ENCODE results near the gene ARHGEF6.
"Not testable (repeated sequence)": the region's sequence is repeated elsewhere in the genome, so short reads cannot be mapped to it uniquely, and the experiment has no call there.

ARHGEF6 gene

GRCh38 chrX:136780241-136780640 is 491 bp downstream of the ARHGEF6 start:
- no peak for DNase-seq

DNA sequence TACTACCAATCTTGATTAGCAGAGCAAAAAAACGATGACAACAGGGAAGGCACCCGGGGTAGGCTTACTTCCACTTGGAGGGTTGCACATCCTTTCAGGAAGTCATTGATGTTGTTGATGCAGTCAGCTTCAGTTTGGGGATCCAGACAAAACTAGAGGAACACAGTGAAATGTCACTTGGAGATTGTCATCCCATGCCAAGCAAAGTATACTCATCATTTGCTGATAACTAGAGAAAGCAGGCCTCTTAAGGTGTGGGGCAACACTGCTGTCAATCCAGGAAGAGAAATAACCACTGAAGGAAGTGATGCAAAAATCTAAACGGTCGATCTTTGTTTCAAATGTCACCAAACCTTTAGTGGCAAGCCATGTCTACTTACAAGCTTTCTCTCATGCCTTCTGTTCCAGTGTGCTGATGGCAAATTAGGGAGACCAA is 1.4 kb downstream of the ARHGEF6 start:
- no peak for DNase-seq

- DNase-seq, result no peak
Observed at GRCh38 chrX:136778916-136779315, 1.8 kb downstream of the ARHGEF6 start.

- no peak for DNase-seq
Observed at GRCh38 chrX:136778020-136778419, 2.7 kb downstream of the ARHGEF6 start.

GRCh38 chrX:136773648-136774047 is 7.1 kb downstream of the ARHGEF6 start:
- DNase-seq, result no peak

GRCh38 chrX:136771869-136772268 is 8.9 kb downstream of the ARHGEF6 start:
- not testable (repeated sequence) for DNase-seq

GRCh38 chrX:136768469-136769084 is 12.2 kb downstream of the ARHGEF6 start:
- peak; percentile 11 for DNase-seq

DNA sequence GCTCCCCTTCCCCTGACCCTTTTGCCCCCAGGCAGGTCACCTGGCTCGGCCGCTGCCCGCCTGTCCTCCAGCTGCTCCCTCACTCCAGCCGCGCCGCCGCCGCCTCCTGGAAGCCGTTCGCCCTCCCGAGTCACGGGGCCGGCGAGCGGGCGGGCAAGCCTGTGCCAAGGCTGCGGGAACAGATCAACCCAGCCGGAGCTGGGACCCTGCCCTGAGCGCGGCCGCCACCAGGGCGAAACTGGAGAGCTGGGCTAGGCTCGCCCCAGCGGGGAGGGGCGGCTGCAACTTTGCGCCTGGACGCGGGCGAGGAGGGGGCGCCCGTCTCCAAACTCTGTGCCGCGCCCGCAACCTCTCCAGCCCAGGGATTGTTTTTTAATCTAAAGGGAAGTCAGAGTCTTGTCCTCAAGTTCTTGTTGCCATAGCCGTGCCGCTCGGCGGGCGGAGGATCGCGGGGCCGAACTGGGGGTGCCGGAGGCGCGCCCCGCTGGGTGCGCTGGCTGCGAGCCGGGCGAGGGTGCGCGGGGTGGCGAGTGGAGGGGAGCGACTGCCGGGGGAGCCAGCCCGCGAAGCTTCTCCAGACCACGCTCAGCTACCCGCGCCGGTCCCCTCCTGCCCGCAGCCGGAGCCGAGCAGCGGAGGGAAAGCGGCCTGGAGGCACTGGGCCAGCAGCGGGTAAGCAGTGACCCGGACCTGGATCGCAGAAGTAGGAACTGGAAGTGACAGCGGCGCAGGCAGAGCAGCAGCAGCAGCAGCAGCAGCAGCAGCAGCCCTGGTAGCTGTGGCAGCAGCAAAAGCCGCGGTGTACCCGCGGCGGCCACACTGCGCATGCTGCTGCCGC is 13.4 kb downstream of the ARHGEF6 start:
- DNase-seq, result peak; percentile 42

GRCh38 chrX:136766785-136767103 is 14.0 kb downstream of the ARHGEF6 start:
- no peak for DNase-seq

DNA sequence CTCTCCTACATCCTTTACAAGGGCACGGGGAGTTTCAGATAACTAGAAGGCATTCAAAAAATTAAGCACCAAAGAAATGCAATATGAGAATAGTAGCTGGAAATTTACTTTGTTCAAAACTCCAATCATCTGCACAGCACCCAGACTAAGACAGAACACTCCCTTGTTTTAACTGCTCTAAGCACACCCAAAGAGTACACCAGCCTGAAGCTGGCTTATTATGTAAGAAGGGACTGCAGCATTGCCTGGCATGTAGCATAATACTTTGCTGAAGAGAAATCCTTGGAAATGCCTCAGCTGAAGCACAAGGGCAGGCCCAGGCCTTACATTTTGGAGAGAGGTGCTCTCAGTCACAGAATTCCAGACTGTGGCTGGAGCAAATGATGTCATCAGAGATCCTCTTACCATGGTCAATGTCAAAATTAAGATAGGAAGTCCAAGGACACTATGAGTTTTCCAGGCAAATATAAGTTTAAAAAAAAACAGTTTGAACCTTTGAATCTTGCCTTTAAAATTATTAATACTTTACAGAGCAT is 14.8 kb downstream of the ARHGEF6 start:
- DNase-seq, result peak; percentile 2

- no peak for DNase-seq
Observed at GRCh38 chrX:136764206-136764605, 16.5 kb downstream of the ARHGEF6 start.

GRCh38 chrX:136762820-136763452 is 17.8 kb downstream of the ARHGEF6 start:
- peak; percentile 1 for DNase-seq

DNA sequence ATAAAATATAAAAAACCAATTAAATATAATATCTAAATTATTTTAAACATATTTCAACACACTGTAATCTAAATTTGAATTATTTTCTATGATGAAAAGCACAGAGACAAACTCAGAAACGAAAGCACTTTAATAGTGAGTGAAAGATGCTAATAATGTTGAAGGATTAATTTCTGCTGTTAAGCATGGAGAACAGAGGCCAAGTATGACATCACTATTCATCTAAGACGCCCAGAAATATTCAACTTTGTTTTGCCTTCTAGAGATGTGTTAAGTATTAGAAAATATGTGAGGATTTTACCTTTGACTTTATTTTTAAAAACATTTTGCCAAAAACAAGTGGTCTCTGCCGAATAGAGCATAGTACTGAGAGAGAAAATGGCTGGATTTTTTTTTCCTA is 19.3 kb downstream of the ARHGEF6 start:
- no peak for DNase-seq

DNA sequence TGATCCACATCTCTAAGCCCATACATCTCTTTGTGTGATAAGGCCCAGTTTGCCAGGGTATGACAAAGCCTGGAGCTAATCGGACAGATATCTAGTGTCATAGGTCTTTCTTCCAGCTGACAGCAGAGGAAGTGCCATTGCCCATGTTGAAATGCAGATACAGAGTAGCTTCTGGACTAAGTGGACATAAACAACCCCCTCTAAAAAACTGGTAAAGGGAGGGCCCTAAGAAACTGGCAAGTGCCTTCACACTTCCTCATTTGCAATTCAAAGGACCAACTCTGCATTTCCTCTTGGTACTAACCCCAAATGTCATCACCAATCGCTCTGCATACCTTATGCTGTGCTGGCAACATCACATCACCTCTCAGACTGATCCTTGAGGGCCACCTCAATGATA is 20.8 kb downstream of the ARHGEF6 start:
- no peak for DNase-seq

GRCh38 chrX:136755411-136755810 is 25.3 kb downstream of the ARHGEF6 start:
- no peak for DNase-seq

DNA sequence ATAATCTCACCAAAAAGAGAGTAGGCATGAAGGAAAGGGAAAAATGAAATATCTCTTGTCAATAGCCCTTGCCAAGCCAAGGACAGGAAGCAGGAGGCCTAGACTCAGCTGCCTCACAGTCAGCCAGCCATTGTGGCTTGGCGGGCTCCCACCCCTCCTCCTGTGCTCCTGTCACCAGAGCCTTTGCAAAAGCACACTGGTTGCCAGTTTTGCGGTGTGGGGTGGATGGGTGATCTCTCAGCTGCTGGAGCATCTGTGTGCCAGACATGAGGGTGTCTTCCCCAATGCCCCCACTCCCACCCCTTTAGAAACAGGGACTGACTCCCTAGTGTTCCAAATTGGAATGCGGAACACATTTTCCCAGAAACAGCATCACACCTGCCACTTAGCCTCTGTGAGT is 26.1 kb downstream of the ARHGEF6 start:
- DNase-seq, result no peak

DNA sequence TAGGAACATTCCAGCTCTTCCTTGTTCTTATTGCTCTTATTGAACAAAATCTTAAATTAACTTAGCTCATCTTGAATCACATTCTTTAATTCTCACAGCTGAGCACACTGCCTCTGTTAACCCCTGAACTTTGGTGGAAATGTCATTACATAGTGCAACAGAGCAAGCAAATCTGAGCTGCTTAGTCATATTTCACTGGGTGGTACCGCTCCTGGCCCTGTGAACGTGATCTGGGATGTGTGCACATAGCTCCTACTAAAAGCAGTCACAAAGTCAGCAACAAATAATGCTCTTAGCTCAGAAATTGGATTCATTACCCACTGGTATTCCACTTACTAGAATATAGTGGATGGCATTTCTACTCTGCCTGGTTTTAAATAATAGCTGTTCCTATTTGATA is 27.9 kb downstream of the ARHGEF6 start:
- DNase-seq, result no peak

DNA sequence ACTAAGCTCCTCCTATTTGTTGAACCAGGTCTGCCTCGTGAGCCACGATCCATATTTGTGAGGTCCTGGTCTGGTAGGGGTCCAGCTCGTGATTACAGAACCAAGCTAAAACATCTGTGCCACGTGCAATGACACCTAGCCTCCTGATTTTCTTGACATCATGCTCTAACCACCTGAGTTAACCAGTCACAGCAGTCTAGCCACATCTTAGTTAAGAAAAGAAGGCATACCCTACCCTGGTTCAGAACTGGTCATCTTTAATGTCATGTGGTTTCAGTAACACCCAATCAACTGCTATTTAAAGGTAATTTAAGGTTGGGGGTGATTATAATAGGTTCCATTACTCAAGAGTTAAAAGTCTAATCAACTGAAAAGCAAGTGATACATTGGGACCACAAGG is 28.4 kb downstream of the ARHGEF6 start:
- no peak for DNase-seq

GRCh38 chrX:136750364-136750763 is 30.4 kb downstream of the ARHGEF6 start:
- no peak for DNase-seq

DNA sequence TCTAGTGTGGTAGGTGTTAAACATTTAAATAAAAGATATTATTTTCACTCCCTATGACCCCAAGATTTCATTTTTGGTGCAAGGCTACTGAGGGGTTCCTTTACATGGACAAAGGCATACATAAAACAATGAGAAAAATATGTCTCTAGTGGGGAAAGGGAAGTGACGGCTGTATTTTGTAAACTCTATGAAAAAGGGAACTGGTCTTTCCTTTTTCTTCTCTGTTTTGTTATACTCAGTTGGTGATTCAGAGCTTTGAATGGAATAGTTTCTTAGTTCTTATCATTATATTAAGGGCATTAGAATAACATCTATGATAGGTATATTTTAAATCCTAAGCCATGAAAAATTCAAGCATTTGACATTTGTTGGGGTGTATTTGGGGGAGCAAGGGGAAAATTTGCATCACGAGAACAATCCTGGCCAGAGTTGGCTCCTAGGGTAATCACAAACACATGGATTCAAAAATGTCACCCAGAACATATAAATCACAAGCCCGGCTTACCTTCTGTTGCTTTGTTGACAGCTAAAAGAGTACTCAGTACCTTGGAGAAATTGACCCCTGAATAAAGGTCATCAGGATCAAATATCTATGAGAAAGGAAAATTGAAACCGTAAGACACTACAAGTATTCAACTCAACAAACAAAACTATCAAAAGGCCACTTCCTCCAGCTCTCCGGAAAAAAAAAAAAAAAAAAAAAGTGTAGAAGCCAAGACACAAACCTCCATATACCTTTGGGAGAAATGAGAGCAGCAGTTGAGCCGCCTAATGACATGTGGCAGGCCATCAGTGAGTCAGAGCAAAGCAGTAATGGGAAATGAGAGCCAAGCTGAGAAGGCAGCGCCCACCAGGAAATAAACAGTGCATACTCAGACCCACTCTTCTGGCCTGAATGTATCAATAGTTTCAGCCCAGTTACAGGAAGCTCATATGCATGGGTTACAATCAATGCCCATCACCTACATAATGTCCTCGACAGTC is 33.4 kb downstream of the ARHGEF6 start:
- no peak for DNase-seq

- DNase-seq, result no peak
Observed at GRCh38 chrX:136745215-136746173, 35.2 kb downstream of the ARHGEF6 start.

Measured in NCI-H82 (cell line).